OCI-LY1 (cell line): ENCODE measurements around the gene RGS19.

ENCODE experiments used
- H2AFZ ChIP-seq: fragments of 200-600 bp; sonication (generic), shearing (Covaris generic); 2 replicates; pipeline ENCODE4 v1.6.0; 2014; ENCODE audit warnings: antibody characterized with exemption, mild to moderate bottlenecking, low read length
- H3F3A ChIP-seq: fragments of 200-600 bp; sonication (generic), shearing (Covaris generic); 2 replicates; pipeline ENCODE4 v1.6.0; 2014; ENCODE audit warnings: mild to moderate bottlenecking, antibody characterized with exemption, low read length, moderate library complexity; ENCODE audit not compliant: insufficient read depth
- H3K27ac ChIP-seq: fragments of 200-600 bp; sonication (generic); 2 replicates; pipeline ENCODE4 v1.5.1; 2014; ENCODE audit warnings: low read length, mixed run types, mild to moderate bottlenecking, low read depth; ENCODE audit not compliant: poor library complexity, severe bottlenecking
- H3K27me3 ChIP-seq: fragments of 200-600 bp; sonication (generic); 2 replicates; pipeline ENCODE4 v1.6.0; 2014; ENCODE audit warnings: antibody characterized with exemption, mild to moderate bottlenecking, low read length, moderate library complexity; ENCODE audit not compliant: insufficient read depth
- H3K36me3 ChIP-seq: fragments of 200-600 bp; sonication (generic); 2 replicates; pipeline ENCODE4 v1.6.1; 2014; ENCODE audit warnings: mild to moderate bottlenecking, antibody characterized with exemption, low read length, moderate library complexity, mixed read lengths; ENCODE audit not compliant: insufficient read depth
- H3K4me1 ChIP-seq: fragments of 200-600 bp; sonication (generic); 2 replicates; pipeline ENCODE4 v1.5.1; 2014; ENCODE audit warnings: mild to moderate bottlenecking, low read length, moderate library complexity; ENCODE audit not compliant: insufficient read depth, severe bottlenecking
- H3K4me2 ChIP-seq: fragments of 200-600 bp; sonication (generic), shearing (Covaris generic); 2 replicates; pipeline ENCODE4 v1.6.1; 2014; ENCODE audit warnings: low read length
- H3K4me3 ChIP-seq: fragments of 200-600 bp; sonication (generic); 2 replicates; pipeline ENCODE4 v1.5.1; 2014; ENCODE audit warnings: low read length, low read depth, mild to moderate bottlenecking, mixed read lengths; ENCODE audit not compliant: poor library complexity, severe bottlenecking
- H3K79me2 ChIP-seq: fragments of 200-600 bp; shearing (Covaris generic); 2 replicates; pipeline ENCODE4 v1.6.1; 2016; ENCODE audit warnings: mixed run types, low read length, mixed read lengths; ENCODE audit not compliant: insufficient read depth
- H3K9ac ChIP-seq: fragments of 200-600 bp; sonication (generic), shearing (Covaris generic); 2 replicates; pipeline ENCODE4 v1.6.1; 2014; ENCODE audit warnings: mild to moderate bottlenecking, low read length, mixed read lengths
- H3K9me2 ChIP-seq: fragments of 200-600 bp; sonication (generic), shearing (Covaris generic); 2 replicates; pipeline ENCODE4 v1.6.1; 2014; ENCODE audit warnings: low read depth, mild to moderate bottlenecking, low read length, mixed read lengths
- H3K9me3 ChIP-seq: fragments of 200-600 bp; shearing (Covaris generic); 2 replicates; pipeline ENCODE4 v1.6.1; 2014; ENCODE audit warnings: low read length, mixed read lengths
- H4K20me1 ChIP-seq: fragments of 200-600 bp; sonication (generic), shearing (Covaris generic); 2 replicates; pipeline ENCODE4 v1.6.0; 2016; ENCODE audit warnings: mild to moderate bottlenecking, low read length; ENCODE audit not compliant: insufficient read depth
- EZH2 ChIP-seq: fragments of 200-600 bp; sonication (generic), shearing (Covaris generic); IDR thresholded peaks from 2 replicates; pipeline ENCODE4 v1.8.0; 2017; ENCODE audit warnings: borderline replicate concordance, mixed run types, mild to moderate bottlenecking, antibody characterized with exemption, low read length, moderate library complexity, mixed read lengths
- TF ChIP-seq, protein P1 (sequence below): fragments of 200-600 bp; sonication (generic), shearing (Covaris generic); IDR thresholded peaks from 2 replicates; pipeline ENCODE4 v1.5.1; 2017; ENCODE audit warnings: mild to moderate bottlenecking, antibody characterized with exemption, low read length, moderate library complexity, mixed read lengths

The RGS19 gene

DNA sequence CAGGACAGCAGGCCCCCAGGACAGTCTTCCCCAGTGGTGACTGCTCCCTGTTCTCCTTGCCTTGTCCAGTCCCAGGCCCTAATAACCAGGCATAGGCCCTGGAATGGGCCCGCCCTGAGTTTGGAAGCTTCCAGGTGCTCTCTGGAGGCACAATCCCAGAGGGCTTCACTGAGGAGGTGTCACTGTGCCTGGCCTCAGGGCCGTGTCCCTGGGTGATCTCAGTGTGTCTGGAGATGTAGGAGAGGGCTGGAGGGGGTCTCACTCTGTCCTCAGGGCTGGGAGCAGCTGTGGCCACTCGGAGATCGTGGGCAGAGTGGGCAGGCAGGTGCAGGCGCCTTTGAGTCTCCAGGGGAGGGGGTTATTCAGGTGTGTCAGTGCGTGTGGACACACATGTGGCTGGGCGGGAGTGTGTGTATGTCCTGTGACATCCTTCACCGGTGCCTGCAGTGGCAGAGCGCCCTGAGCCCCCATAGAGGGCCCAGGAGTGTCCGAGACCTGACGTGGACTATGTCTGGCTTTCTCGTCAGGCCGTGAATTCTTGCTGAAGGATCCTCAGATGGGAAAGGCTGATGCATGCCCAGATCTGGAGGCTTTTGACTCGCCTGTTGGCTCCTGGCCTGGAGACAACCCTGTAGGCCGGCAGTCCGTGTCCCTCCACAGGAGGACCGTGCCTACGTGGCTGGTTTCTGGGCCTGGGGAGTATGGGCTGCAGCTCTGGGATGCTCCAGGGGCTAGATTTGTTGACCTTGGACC is 33.5 kb upstream of the RGS19 start:
- Histone ChIP-seq H3K4me3 (no peak overlapping the region), H3F3A (no peaks in the 10 kb centered on the region), H4K20me1 (no peaks in the 10 kb centered on the region), H3K27me3 (peaks cover 7% of the 10 kb centered on the region; the same call in 1 of the 2 replicates), H3K27ac (no peak overlapping the region), H3K36me3 (no peaks in the 10 kb centered on the region), H3K9me2 (no peaks in the 10 kb centered on the region), H3K4me1 (peaks cover 7% of the 10 kb centered on the region), H3K79me2 (no peaks in the 10 kb centered on the region), H2AFZ (no peak overlapping the region), H3K9me3 (no peaks in the 10 kb centered on the region), H3K4me2 (no peak overlapping the region), H3K9ac (no peak overlapping the region)
- no peak for TF ChIP-seq EZH2
- TF ChIP-seq, protein P1, sequence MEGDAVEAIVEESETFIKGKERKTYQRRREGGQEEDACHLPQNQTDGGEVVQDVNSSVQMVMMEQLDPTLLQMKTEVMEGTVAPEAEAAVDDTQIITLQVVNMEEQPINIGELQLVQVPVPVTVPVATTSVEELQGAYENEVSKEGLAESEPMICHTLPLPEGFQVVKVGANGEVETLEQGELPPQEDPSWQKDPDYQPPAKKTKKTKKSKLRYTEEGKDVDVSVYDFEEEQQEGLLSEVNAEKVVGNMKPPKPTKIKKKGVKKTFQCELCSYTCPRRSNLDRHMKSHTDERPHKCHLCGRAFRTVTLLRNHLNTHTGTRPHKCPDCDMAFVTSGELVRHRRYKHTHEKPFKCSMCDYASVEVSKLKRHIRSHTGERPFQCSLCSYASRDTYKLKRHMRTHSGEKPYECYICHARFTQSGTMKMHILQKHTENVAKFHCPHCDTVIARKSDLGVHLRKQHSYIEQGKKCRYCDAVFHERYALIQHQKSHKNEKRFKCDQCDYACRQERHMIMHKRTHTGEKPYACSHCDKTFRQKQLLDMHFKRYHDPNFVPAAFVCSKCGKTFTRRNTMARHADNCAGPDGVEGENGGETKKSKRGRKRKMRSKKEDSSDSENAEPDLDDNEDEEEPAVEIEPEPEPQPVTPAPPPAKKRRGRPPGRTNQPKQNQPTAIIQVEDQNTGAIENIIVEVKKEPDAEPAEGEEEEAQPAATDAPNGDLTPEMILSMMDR, result no peak

DNA sequence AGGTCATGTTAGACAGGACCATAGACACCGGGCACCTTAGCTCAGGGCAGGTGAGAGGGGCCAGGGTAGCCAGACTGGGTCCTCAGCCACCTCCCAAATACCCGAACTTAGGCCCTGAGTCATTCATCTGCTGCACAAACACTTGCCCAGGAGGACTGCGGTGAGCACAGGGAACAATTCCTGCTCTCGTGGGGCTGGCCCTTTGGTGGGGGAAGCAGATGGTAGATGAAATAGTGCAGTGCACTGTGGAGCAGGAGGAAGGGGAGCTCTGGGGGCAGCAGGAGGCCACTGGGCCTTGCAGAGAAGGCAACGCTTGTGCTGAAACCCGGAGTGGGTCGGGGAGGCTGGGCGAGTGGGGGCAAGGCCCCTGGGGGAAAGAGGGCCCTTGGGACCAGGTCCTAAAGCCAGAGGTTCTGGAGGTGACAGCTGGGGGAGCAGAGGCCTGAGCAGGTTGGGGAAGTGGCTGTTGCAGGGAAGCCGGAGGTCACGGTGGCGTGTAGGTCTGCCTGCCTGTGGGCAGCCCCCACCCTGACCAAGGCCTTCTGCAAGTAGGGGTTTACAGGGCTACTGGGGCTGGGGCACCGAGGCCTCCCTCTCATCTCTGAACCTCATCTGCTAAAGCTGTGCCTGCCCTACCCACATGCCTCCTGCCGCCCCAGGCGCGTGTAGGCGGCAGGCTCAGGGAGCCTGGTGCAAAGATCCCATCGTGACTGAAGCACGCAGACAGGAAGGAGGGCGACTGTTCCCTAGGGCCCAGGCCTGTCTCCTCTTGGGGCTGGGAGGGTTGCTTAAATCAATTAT is 32.7 kb upstream of the RGS19 start:
- Histone ChIP-seq H3K9ac (no peak overlapping the region), H3K27ac (no peak overlapping the region), H3F3A (no peaks in the 10 kb centered on the region), H3K4me2 (no peak overlapping the region), H3K4me3 (no peak overlapping the region), H3K27me3 (peaks cover 7% of the 10 kb centered on the region; the same call in 1 of the 2 replicates), H3K4me1 (peaks cover 16% of the 10 kb centered on the region), H3K9me2 (no peaks in the 10 kb centered on the region), H4K20me1 (no peaks in the 10 kb centered on the region), H3K9me3 (no peaks in the 10 kb centered on the region), H2AFZ (no peak overlapping the region), H3K79me2 (no peaks in the 10 kb centered on the region), H3K36me3 (no peaks in the 10 kb centered on the region)
- TF ChIP-seq, protein P1, result no peak
- TF ChIP-seq EZH2, result no peak

DNA sequence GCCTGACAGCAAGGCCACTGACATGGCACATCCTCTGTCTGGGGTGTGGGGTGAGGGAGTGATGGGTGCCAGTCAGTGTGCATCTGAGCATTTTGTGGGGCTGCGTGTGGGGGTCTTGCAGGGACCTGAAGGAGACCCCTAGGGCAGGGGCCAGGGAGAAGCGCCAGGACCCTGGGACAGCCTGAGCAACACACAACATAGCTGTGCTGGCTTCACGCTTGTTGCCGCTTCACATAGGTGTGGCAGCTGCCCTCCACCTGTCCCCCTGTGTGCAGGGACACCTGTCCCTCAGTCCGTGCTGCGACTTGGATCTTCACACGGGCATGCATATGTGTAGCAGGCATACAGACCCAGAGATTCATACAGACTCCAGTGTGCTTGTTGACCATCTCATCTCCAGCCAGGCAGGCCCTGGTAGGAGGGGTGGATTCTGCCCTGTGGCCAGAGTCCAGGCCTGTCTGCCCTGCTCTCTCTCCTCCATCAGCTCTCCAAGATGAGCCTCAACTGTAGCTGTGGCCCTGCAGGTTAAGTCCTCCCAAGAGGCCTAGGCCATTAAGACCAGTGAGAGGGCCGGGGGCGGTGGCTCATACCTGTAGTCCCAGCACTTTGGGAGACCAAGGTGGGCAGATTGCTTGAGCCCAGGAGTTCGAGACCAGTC is 31.2 kb upstream of the RGS19 start:
- Histone ChIP-seq H3K36me3 (no peaks in the 10 kb centered on the region), H3K27me3 (peaks cover 7% of the 10 kb centered on the region; the same call in 1 of the 2 replicates), H3F3A (no peaks in the 10 kb centered on the region), H3K27ac (no peak overlapping the region), H3K4me3 (no peak overlapping the region), H4K20me1 (no peaks in the 10 kb centered on the region), H2AFZ (no peak overlapping the region), H3K79me2 (no peaks in the 10 kb centered on the region), H3K9me3 (no peaks in the 10 kb centered on the region), H3K4me1 (peaks cover 16% of the 10 kb centered on the region), H3K9ac (no peak overlapping the region), H3K9me2 (no peaks in the 10 kb centered on the region), H3K4me2 (no peak overlapping the region)
- TF ChIP-seq EZH2, result no peak
- TF ChIP-seq, protein P1, result no peak
